Fibroblast of lung (primary cell): ENCODE results near the gene TRIM47.

Experiments used
- CTCF ChIP-seq, 2 donors: IDR thresholded peaks in 1 of 2; conservative IDR thresholded peaks in 1 of 2; 1 replicate in 1 of 2; 2 replicates in 1 of 2; pipeline ENCODE4 v1.5.1; 2011 to 2012; ENCODE audit warnings: low read length in 2 of 2, control low read depth in 1 of 2, inconsistent platforms in 1 of 2, low read depth in 1 of 2, mild to moderate bottlenecking in 1 of 2
- EZH2 ChIP-seq: IDR thresholded peaks from 2 replicates; pipeline ENCODE4 v1.5.1; 2012; ENCODE audit warnings: low read length, control low read depth, mild to moderate bottlenecking; ENCODE audit errors: missing control alignments

GRCh38 chr17:75898791-75899190 is 20.4 kb upstream of the TRIM47 start:
- TF ChIP-seq CTCF (conservative IDR thresholded peaks at IDR 0.05 in 1 of 2, IDR thresholded peaks at IDR 0.05 in 1 of 2; ENCODE audit: low read depth in 1 of 2, low read length in 2 of 2) (no peak), EZH2 (no peak)
